Stimulated activated memory B cell treated with anti-CD40 and anti-IgM and Interleukin-4, amounts not matched to agents 10 μg/mL and 1 μg/mL and 100 μg/mL, for 72 hours (primary cell): Measurements from ENCODE around the gene MAN1C1.

Experiments used
- ATAC-seq: fragments of 150-1000 bp; cut with Tn5 transposase; 2 replicates; pipeline ENCODE4 v1.10.0; 2021
- H3K27ac Mint-ChIP-seq: one replicate; pipeline ENCODE4 v1.8.0; 2022; ENCODE audit warnings: mild to moderate bottlenecking, mixed read lengths
- H3K27me3 Mint-ChIP-seq: one replicate; pipeline ENCODE4 v1.8.0; 2022; ENCODE audit warnings: mixed read lengths
- H3K36me3 Mint-ChIP-seq: one replicate; pipeline ENCODE4 v1.8.0; 2022; ENCODE audit warnings: mixed read lengths
- H3K4me1 Mint-ChIP-seq: one replicate; pipeline ENCODE4 v1.8.0; 2022; ENCODE audit warnings: mixed read lengths
- H3K4me3 Mint-ChIP-seq: one replicate; pipeline ENCODE4 v1.8.0; 2022; ENCODE audit warnings: mild to moderate bottlenecking, moderate library complexity, mixed read lengths
- H3K9me3 Mint-ChIP-seq: one replicate; pipeline ENCODE4 v1.8.0; 2022; ENCODE audit warnings: mixed read lengths

Gene MAN1C1

DNA sequence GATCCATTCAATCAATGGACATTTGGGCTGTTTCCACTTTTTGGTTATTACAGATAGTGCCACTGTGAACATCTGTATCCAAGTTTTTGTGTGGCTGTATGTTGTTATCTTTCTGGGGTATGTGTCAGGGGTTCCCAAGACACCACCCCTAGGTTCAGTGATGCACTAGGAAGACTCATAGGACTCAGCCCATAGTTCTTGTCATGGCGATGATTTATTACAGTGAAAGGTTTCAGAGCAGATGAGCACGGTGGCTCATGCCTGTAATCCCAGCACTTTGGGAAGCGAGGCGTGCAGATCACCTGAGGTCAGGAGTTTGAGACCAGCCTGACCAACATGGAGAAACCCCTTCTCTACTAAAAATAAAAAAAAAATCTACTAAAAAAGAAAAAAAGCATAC lies 64.1 kb downstream of the MAN1C1 start:
- H3K36me3 Mint-ChIP-seq: no peaks in the 10 kb centered on the region
- no peak for ATAC-seq
- H3K27ac Mint-ChIP-seq: no peak overlapping the region
- H3K4me1 Mint-ChIP-seq: peaks cover 21% of the 10 kb centered on the region
- peaks cover 71% of the 10 kb centered on the region for H3K27me3 Mint-ChIP-seq
- H3K4me3 Mint-ChIP-seq: no peak overlapping the region
- no peaks in the 10 kb centered on the region for H3K9me3 Mint-ChIP-seq

DNA sequence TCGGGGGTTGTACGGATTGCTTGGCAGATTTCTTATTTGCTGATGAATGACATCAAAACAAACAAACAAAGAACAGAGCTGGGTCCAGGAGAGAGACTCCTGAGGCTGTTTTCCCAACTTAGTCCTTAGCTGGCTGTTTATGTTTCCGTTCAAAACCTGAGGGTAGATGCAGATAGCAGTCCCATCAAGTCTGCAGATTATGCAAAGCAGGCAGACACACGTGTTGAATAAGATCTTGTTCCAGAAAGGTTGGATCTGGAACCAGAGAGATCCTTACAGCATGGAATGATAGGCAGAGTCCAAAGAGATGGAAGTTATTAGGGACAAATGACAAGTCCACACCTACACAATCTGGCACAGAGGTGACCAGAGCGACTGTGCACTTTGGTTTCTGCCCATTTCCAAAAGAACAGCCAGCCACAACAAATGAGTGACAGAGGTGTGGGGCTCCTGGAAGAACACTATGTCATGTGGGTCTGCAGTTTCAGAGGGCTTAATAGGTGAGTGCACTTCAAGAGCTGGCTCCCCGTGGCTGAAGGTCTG lies 65.5 kb downstream of the MAN1C1 start:
- Mint-ChIP-seq H3K9me3 (no peaks in the 10 kb centered on the region), H3K27me3 (peaks cover 65% of the 10 kb centered on the region), H3K27ac (no peak overlapping the region), H3K4me1 (peaks cover 7% of the 10 kb centered on the region), H3K4me3 (no peak overlapping the region), H3K36me3 (no peaks in the 10 kb centered on the region)
- no peak for ATAC-seq

DNA sequence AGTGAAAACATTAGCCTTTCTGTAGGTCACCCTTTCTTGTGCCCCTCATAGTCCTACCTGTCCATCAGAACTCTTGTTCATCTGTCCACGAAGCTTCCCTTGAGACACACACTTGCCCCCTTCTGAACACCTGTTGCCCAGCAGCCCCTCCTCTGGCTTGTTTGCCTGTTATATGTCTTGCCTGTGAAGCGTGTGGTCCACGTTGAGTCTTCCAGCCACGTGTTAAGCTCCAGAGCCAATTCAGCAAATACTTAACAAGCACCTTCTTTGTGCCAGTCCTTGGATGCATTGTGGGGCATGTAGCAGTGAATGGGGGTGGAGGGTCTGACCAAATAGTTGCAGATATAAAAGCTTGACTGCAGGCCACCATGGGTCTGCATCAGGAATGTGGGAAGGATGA lies 66.6 kb downstream of the MAN1C1 start:
- Mint-ChIP-seq H3K27ac (no peak overlapping the region), H3K27me3 (peaks cover 55% of the 10 kb centered on the region), H3K36me3 (no peaks in the 10 kb centered on the region), H3K4me1 (peaks cover 7% of the 10 kb centered on the region), H3K9me3 (no peaks in the 10 kb centered on the region), H3K4me3 (no peak overlapping the region)
- ATAC-seq: no peak

DNA sequence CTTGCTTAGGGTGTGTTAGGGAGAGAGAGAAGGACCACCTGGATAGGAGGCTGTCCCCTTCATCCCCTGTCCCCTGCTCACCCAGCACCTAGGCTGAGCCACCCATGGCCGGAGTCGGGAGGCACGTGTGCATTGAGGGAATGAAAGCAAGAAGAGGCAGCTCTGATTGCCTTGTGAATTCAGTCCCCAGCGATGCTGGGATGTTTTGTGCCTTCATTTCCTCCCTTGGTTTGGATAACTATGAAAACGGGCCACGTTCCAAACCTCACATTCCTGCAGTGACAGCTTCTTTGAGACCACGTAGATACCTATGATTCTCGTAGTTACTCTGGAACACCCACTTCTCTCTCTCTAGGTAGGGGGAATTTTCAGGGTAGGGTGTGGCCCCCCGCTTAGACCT lies 67.1 kb downstream of the MAN1C1 start:
- no peaks in the 10 kb centered on the region for H3K36me3 Mint-ChIP-seq

GRCh38 chr1:25684216-25684965 lies 67.8 kb downstream of the MAN1C1 start:
- H3K27me3 Mint-ChIP-seq: peaks cover 43% of the 10 kb centered on the region
- H3K27ac Mint-ChIP-seq: no peak overlapping the region
- H3K4me3 Mint-ChIP-seq: no peak overlapping the region
- H3K9me3 Mint-ChIP-seq: no peaks in the 10 kb centered on the region
- no peaks in the 10 kb centered on the region for H3K4me1 Mint-ChIP-seq
- H3K36me3 Mint-ChIP-seq: no peaks in the 10 kb centered on the region
- no peak for ATAC-seq

More for the DNA sequence above, 67.1 kb downstream of the MAN1C1 start:
- ATAC-seq: no peak
- Mint-ChIP-seq H3K4me3 (no peak overlapping the region), H3K27me3 (peaks cover 49% of the 10 kb centered on the region), H3K9me3 (no peaks in the 10 kb centered on the region), H3K4me1 (peaks cover 4% of the 10 kb centered on the region), H3K27ac (no peak overlapping the region)

DNA sequence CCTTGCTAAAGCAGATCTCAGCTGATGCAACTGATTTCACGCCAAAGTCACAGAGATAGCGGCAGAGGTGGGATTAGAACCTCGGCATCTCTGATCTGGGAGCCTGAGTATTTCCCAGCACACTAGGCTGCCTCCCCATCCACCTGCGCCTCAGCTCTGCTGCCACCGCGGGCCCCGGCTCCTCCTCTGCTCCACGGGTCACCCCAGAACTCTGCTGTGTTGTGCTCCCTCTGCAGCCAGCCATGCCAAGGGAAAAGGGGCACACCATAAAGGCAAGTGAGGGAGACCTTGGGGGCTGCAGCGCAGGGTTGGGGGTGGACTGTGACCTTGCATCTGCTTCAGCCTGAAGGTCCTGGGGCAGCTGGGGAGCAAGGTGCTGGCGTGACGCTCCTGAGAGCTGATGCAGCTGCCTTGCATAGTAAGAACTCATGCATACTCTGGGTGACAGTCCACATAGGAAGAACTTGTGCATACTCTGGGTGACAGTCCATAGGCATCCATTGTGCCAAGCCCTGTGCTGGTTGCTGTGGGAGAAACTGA lies 68.7 kb downstream of the MAN1C1 start:
- no peak overlapping the region for H3K27ac Mint-ChIP-seq
- peaks cover 41% of the 10 kb centered on the region for H3K27me3 Mint-ChIP-seq
- ATAC-seq: no peak
- H3K9me3 Mint-ChIP-seq: no peaks in the 10 kb centered on the region
- no peaks in the 10 kb centered on the region for H3K4me1 Mint-ChIP-seq
- no peaks in the 10 kb centered on the region for H3K36me3 Mint-ChIP-seq
- no peak overlapping the region for H3K4me3 Mint-ChIP-seq

DNA sequence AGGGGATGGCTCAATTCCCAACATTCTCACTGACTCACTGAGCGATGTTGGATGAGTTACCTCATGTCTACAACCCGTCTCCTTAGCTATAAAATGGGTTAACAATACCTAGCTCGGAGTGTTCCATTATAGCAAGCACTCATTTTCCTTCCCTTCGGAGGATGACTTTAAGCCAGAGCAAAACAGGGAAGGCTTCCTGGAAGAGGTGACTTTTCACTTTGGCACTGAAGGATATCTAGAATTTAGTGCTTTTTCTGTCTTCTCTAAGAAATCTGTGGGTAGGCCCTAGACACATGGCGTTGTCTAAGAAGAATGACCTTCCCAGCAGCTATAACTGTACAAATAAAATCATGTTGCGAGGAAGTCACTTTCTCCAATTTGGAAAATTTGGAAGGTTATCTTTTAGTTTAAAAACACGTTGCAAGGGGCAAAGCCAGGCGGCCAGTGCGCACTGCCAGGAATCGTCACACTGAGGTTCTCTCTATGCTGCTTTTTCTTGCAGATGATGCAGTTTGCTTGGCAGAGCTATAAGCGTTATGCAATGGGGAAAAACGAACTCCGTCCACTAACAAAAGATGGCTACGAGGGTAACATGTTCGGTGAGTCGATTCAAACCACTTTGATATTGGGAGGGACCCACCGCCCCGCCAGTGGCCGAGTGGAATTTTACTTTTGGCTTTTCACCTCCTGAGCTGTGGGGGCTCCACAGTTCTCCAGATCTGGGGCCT lies 69.5 kb downstream of the MAN1C1 start:
- no peak overlapping the region for H3K4me3 Mint-ChIP-seq
- H3K9me3 Mint-ChIP-seq: no peaks in the 10 kb centered on the region
- ATAC-seq: no peak
- peaks cover 44% of the 10 kb centered on the region for H3K27me3 Mint-ChIP-seq
- no peaks in the 10 kb centered on the region for H3K36me3 Mint-ChIP-seq
- H3K4me1 Mint-ChIP-seq: no peaks in the 10 kb centered on the region
- no peak overlapping the region for H3K27ac Mint-ChIP-seq

DNA sequence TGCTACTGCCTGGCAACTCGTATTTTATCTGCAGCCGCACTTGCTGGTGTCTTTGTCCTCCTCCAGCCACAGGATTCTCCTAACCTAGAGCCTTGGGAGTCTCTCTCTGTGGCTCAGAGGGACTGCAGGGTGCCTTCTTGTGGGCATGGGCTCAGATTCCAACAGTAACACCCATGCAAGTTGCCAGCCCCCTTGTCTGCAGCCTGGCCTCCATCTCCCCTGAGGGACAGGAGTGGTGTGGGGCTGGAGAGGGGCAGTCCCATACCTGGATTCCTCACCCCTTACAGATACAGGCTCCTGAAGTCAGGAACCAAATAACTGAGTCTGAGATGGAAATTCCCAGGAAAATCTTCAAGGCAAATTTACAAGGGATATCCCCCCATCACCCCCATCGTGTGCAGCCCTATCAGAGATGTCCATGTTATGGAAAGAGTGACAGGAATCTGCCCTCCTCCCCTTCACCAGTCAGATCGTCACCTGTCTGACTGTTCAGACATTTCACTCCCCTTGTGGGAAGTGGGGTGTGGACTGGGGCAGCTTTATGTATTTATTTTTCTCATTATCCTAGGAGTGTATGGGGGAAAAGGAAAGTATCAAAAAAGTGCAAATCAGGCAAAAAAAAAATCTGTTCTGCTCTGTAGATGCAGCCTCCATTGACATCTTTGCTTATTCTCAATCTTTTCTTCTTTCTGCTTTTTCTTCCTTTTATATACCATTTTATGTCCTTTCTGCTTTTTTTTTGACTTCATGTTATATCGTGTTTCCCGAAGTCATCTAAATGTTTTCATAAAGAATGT lies 70.8 kb downstream of the MAN1C1 start:
- no peak overlapping the region for H3K4me3 Mint-ChIP-seq
- H3K27me3 Mint-ChIP-seq: peaks cover 41% of the 10 kb centered on the region

DNA sequence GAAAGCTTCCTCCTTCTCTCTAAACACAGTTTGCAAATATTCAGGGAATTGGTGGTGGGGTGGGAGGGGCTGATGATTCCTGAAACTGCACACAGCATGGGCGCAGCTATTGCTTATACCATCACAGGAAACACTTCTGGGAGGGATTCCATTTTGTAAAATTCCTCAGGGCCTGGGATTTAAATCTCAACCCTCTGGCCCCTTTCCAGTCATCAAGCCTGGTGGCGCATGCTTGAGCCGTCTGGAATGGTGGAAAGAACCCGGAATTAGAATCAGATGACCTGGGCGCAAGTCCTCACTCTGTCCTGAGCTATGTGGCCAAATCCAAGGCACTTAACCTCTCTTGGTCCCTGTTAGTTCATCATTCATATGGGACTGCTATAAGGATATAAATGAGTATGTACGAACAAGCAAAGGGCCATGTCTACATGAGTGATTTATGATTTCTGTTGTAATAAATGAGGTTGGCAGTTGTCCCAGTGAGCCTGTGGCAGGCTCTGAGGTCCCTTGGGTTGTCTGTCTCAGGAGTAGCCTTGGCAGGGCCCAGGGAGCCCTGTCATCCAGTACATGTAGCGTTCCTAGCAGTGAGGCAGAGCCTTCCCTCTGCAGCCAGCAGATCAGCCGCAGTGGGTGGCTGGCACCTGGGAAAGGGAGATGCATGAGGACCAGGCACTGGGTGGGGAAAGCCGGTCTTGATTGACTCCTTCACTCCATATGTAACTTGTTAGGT lies 72.0 kb downstream of the MAN1C1 start:
- no peaks in the 10 kb centered on the region for H3K4me1 Mint-ChIP-seq
- no peak overlapping the region for H3K27ac Mint-ChIP-seq

More for the DNA sequence above, 70.8 kb downstream of the MAN1C1 start:
- ATAC-seq: no peak
- Mint-ChIP-seq H3K27ac (no peak overlapping the region), H3K9me3 (no peaks in the 10 kb centered on the region), H3K36me3 (no peaks in the 10 kb centered on the region), H3K4me1 (no peaks in the 10 kb centered on the region)

DNA sequence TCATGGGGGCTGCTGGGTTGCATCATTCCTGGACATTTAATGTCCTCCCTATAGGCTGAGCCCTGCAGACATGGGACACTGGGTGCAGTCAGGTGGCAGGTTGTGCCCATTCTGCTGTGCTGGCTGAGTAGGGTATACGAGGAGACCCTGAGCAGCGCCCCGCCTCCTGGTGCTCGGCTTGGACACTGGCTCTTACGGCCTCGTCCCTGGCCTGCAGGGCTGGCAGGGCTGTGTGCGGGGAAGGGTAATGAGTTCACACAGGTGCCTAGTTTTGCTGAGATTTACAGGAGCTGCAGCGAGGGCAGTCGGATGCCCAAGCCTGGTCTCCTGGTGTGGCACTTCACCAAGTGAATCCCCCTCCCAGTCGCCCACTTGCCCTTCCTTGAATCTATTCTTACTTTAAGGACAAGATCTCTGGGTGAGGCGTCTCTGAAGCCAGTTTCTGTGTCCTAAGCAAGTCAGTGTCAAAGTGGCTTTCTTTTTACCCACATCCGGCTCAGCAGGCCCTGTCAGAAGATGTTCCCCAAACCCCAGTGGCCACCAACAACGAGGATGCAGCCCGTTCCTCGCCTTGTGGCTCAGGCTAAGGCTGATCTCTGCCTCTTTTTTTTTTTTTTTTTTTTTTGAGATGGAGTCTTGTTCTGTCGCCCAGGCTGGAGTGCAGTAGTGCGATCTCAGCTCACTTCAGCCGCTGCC lies 73.2 kb downstream of the MAN1C1 start:
- Mint-ChIP-seq H3K36me3 (no peaks in the 10 kb centered on the region), H3K27ac (no peak overlapping the region), H3K9me3 (no peaks in the 10 kb centered on the region), H3K4me1 (no peaks in the 10 kb centered on the region), H3K27me3 (peaks cover 26% of the 10 kb centered on the region), H3K4me3 (no peak overlapping the region)
- ATAC-seq: no peak

More for the DNA sequence above, 72.0 kb downstream of the MAN1C1 start:
- ATAC-seq: no peak
- Mint-ChIP-seq H3K9me3 (no peaks in the 10 kb centered on the region), H3K4me3 (no peak overlapping the region), H3K36me3 (no peaks in the 10 kb centered on the region), H3K27me3 (peaks cover 35% of the 10 kb centered on the region)

- Mint-ChIP-seq H3K9me3 (no peaks in the 10 kb centered on the region), H3K4me3 (no peak overlapping the region), H3K4me1 (no peaks in the 10 kb centered on the region), H3K27ac (no peak overlapping the region), H3K27me3 (peaks cover 20% of the 10 kb centered on the region), H3K36me3 (no peaks in the 10 kb centered on the region)
- no peak for ATAC-seq
These were observed 73.9 kb downstream of the MAN1C1 start for GRCh38 chr1:25690396-25690956.

DNA sequence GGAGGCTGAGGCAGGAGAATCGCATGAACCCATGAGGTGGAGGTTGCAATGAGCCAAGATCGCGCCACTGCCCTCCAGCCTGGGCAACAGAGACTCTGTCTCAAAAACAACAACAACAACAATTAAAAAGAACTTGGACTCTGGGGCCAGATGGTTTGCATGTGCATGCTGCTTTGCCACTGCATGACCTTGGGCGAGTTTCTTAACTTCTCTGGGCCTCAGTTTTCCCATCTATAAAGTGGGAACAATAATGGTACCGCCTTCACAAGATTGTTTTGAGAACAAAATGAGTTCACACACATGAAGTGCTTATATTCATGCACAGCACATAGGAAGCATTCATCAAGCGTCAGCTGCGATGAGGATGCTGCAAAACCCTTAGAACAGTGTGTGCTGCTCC lies 74.6 kb downstream of the MAN1C1 start:
- Mint-ChIP-seq H3K27me3 (peaks cover 17% of the 10 kb centered on the region), H3K4me1 (no peaks in the 10 kb centered on the region)
- no peak for ATAC-seq

DNA sequence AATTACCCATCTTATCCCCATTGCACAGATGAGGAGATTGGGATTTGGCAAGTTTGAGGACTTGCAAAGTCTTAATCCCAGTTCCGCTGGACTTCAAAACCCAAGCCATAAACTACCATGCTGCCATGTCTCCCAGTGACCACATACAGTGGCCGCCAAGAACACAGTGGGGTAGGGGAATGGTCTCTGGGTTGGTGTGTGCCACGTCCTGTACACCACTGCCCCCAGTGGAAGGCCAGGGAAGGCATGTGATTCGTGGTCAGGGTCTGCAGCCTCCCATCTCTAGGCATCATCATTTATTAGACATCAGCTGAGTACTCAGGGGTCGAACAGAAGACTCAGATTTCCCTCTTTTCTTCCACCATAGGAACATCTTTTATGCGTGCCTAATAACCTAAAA lies 76.0 kb downstream of the MAN1C1 start:
- no peak overlapping the region for H3K27ac Mint-ChIP-seq
- H3K27me3 Mint-ChIP-seq: peaks cover 18% of the 10 kb centered on the region
- ATAC-seq: no peak
- H3K4me1 Mint-ChIP-seq: no peaks in the 10 kb centered on the region
- no peaks in the 10 kb centered on the region for H3K36me3 Mint-ChIP-seq
- no peaks in the 10 kb centered on the region for H3K9me3 Mint-ChIP-seq
- no peak overlapping the region for H3K4me3 Mint-ChIP-seq

More for the DNA sequence above, 74.6 kb downstream of the MAN1C1 start:
- Mint-ChIP-seq H3K9me3 (no peaks in the 10 kb centered on the region), H3K27ac (no peak overlapping the region), H3K4me3 (no peak overlapping the region), H3K36me3 (no peaks in the 10 kb centered on the region)
